ENCODE measurements around the gene LRRC56.

LRRC56 gene

DNA sequence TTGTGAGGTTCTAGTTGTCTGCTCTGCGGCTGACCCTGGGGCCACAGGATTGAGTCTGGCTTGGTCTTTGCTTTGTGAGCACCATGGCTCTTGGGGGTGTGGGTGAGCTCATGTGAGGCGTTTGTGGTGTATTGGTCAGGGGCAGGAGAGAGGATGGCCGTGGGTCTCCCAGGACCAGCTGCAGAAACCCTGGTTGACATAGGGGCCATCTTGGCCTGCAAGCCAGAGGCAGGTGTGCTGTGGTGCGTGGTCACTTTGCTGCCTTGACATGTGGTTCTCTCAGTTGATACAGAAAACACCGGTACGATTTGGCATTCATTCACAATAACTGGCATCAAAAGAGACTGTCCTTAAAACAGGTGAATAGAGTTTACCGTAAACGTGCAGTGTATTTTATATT, 50.2 kb downstream of the LRRC56 start:
- no peak overlapping the region for H3K4me3 ChIP-seq (ENCODE audit: low read depth, low read length)
- no peak for DNase-seq (ENCODE audit: low read depth, low spot score)
- in situ Hi-C loops (cut with HindIII; ENCODE audit: low sequenced_read_pairs) = no loop called here
- TF ChIP-seq, protein P1, sequence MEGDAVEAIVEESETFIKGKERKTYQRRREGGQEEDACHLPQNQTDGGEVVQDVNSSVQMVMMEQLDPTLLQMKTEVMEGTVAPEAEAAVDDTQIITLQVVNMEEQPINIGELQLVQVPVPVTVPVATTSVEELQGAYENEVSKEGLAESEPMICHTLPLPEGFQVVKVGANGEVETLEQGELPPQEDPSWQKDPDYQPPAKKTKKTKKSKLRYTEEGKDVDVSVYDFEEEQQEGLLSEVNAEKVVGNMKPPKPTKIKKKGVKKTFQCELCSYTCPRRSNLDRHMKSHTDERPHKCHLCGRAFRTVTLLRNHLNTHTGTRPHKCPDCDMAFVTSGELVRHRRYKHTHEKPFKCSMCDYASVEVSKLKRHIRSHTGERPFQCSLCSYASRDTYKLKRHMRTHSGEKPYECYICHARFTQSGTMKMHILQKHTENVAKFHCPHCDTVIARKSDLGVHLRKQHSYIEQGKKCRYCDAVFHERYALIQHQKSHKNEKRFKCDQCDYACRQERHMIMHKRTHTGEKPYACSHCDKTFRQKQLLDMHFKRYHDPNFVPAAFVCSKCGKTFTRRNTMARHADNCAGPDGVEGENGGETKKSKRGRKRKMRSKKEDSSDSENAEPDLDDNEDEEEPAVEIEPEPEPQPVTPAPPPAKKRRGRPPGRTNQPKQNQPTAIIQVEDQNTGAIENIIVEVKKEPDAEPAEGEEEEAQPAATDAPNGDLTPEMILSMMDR (IDR thresholded peaks at IDR 0.05; ENCODE audit: low read depth, low read length) = no peak

DNA sequence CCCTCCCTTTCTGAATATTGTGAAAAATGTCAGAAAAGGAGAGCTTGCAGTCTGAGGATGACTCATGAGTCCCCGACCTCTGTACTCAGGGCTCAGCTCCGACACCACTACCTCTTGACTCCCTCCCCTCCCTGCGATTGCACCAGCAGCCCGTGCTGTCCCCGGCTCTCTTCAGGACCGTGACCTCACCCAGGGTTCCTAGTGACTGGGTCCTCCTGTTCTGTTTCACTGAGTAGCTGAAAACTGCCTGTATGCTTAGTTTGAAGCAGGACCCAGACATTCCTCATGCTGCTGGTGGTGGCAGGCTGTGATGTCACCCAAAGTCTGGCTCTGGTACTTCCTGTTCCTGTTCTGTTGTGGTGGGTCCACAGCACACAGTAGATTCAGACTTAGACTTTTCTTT, 50.7 kb downstream of the LRRC56 start:
- H3K4me3 ChIP-seq (ENCODE audit: low read depth, low read length) = no peak overlapping the region
- in situ Hi-C loops (cut with HindIII; ENCODE audit: low sequenced_read_pairs) = no loop called here
- TF ChIP-seq, protein P1 (IDR thresholded peaks at IDR 0.05; ENCODE audit: low read depth, low read length) = no peak

DNA sequence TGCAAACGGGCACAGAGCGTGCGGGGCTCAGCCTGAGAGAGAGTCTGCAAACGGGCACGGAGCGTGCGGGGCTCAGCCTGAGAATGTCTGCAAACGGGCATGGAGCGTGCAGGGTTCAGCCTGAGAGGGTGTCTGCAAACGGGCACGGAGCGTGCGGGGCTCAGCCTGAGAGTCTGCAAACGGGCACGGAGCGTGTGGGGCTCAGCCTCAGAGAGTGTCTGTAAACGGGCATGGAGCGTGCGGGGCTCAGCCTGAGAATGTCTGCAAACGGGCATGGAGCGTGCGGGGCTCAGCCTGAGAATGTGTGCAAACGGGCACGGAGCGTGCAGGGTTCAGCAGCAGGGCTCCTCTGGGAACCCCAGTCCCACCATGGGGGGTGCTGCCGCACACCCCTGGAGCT, 52.5 kb downstream of the LRRC56 start:
- in situ Hi-C loops (cut with HindIII; ENCODE audit: low sequenced_read_pairs) = no loop called here

More for the DNA sequence above, 50.7 kb downstream of the LRRC56 start:
- DNase-seq (ENCODE audit: low read depth, low spot score) = peak; percentile 47

DNA sequence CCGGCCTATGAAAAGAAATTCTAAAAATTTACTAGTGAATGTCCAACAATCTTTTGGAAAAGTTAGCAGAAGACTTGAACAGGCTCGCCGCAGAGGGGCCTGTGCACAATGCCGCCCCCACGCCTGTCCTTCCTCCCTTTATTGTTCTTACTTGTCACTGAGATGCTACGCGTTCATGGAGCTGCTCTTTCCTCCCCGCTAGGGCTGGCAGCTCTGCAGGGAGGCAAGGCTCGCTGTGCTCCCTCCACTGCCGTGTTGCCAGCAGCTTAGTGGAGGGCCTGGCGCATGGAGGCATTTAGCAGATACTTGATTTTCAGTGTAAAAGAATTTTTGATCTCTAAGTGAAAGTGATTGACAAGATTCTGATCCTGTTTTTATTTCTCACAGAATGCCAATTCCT, 53.7 kb downstream of the LRRC56 start:
- in situ Hi-C loops (cut with HindIII; ENCODE audit: low sequenced_read_pairs) = no loop called here
- H3K4me3 ChIP-seq (ENCODE audit: low read depth, low read length) = no peak overlapping the region
- DNase-seq (ENCODE audit: low read depth, low spot score) = no peak

More for the DNA sequence above, 52.5 kb downstream of the LRRC56 start:
- TF ChIP-seq, protein P1 (IDR thresholded peaks at IDR 0.05; ENCODE audit: low read depth, low read length) = no peak
- DNase-seq (ENCODE audit: low read depth, low spot score) = no peak
- no peak overlapping the region for H3K4me3 ChIP-seq (ENCODE audit: low read depth, low read length)

DNA sequence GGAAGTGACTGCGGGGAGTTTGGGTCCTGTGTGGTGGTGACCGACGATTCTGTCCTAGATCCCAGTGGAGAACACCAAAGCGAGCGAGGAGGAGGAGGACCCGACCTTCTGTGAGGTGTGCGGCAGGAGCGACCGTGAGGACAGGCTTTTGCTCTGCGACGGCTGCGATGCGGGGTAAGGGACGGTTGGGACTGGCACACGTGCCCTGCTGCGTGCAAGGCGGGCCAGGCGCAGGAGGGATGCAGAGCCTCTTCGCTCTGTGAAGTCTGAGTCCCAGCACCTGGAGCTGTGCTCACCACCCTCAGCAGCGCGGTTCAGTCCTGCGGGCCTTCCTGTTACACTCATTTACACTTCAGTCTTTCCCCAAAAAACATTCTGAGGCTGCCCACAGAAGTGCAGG, 55.2 kb downstream of the LRRC56 start:
- TF ChIP-seq, protein P1 (IDR thresholded peaks at IDR 0.05; ENCODE audit: low read depth, low read length) = no peak
- in situ Hi-C loops (cut with HindIII; ENCODE audit: low sequenced_read_pairs) = no loop called here

More for the DNA sequence above, 53.7 kb downstream of the LRRC56 start:
- TF ChIP-seq, protein P1 (IDR thresholded peaks at IDR 0.05; ENCODE audit: low read depth, low read length) = no peak

DNA sequence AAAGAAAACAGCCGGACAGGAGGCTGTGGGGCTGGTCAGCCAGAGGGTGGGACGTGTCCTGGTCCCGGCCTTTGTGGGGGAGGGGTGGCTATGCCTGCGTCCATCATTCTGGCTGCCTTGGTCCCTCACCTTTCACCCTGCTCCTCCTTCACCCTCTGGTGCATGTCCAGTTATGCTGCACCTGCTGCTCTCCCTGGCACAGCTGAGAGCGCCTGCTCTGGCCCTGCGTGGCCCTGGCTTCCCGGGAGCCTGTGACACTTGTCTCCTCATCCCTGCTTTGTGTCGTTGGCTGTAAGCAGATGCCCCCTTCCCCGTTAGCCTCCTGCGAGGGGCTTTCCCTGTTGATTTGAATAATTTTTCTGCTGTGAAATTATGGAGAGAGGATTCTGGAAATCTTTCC, 55.6 kb downstream of the LRRC56 start:
- in situ Hi-C loops (cut with HindIII; ENCODE audit: low sequenced_read_pairs) = no loop called here
- DNase-seq (ENCODE audit: low read depth, low spot score) = no peak
- TF ChIP-seq, protein P1 (IDR thresholded peaks at IDR 0.05; ENCODE audit: low read depth, low read length) = no peak
- no peak overlapping the region for H3K4me3 ChIP-seq (ENCODE audit: low read depth, low read length)

More for the DNA sequence above, 55.2 kb downstream of the LRRC56 start:
- no peak for DNase-seq (ENCODE audit: low read depth, low spot score)
- H3K4me3 ChIP-seq (ENCODE audit: low read depth, low read length) = no peak overlapping the region

DNA sequence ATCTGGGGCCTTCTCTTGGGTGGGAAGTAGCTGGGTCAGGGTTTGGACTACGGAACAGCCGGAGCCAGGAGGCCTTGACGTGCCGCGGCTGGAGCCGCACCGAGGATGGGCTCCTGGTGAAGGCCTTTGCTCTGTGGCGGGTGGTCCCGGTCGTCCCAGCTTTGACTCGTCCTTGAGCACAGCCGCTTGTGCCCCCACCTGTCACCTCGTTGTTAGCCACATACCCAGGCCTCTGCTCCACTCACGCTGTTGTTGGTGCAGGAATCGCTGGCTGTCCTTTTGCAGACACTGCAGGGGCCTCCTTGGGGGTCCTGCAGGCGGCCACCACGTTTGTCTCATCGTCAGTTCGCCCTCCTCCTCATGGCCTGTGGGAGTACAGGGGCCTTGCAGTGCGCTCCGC, 56.0 kb downstream of the LRRC56 start:
- in situ Hi-C loops (cut with HindIII; ENCODE audit: low sequenced_read_pairs) = no loop called here
- no peak overlapping the region for H3K4me3 ChIP-seq (ENCODE audit: low read depth, low read length)
- no peak for DNase-seq (ENCODE audit: low read depth, low spot score)
- TF ChIP-seq, protein P1 (IDR thresholded peaks at IDR 0.05; ENCODE audit: low read depth, low read length) = no peak
